ENCODE measurements around the gene TNFSF9. TPM values are rescaled to one million over a fixed set of nuclear protein-coding genes. Genes with fewer than 3 reads are reported as not detected.

The TNFSF9 gene
- 0.22 and 1.1 TPM in 2 replicates for total RNA-seq (2014; rRNA removed; shearing (Covaris generic))
- 0.29 and 0.58 TPM in 2 replicates for polyA plus RNA-seq (2016; fragmentation: Nextera tagmentation; extraction: Ambion mirVana)

GRCh38 chr19:6530386-6531162 is at the start of gene TNFSF9:
Gene TNFSF9, plus strand, starts transcription at chr19:6531026. Its CDS starts 11 bp downstream, at chr19:6531037.
- no peaks in the 10 kb centered on the region for H3F3A ChIP-seq (ENCODE audit: insufficient read depth)
- H3K9me2 ChIP-seq (ENCODE audit: insufficient read depth), result no peaks in the 10 kb centered on the region
- H3K27ac ChIP-seq, result peak within 1 kb of the TSS; percentile 72
- 1 to 3% methylated on average over 33 to 44 of the region's 44 CpGs for WGBS, 2 experiments (ENCODE audit: low coverage in 1 of 2, low lambda C conversion rate in 2 of 2, missing lambda C conversion rate in 2 of 2)
- H3K79me2 ChIP-seq (ENCODE audit: insufficient read depth), result no peaks in the 10 kb centered on the region
- no peak for TF ChIP-seq EZH2phosphoT487 (IDR thresholded peaks at IDR 0.05; ENCODE audit: insufficient read depth, low read depth)
- TF ChIP-seq EZH2 (IDR thresholded peaks at IDR 0.05; ENCODE audit: insufficient read depth, poor library complexity, severe bottlenecking), result no peak
- peak; percentile 91 for DNase-seq
- H3K9ac ChIP-seq, result peak within 1 kb of the TSS; percentile 93
- no peaks in the 10 kb centered on the region for H3K9me3 ChIP-seq (ENCODE audit: low read depth)
- H3K4me3 ChIP-seq, result peak within 1 kb of the TSS; percentile 94
- H3K4me1 ChIP-seq (ENCODE audit: insufficient read depth), result peaks cover 4% of the 10 kb centered on the region
- peak within 1 kb of the TSS; percentile 99 for H2AFZ ChIP-seq
- H3K4me2 ChIP-seq (ENCODE audit: unreplicated experiment), result peak within 1 kb of the TSS; percentile 90
- no peaks in the 10 kb centered on the region for H3K36me3 ChIP-seq (ENCODE audit: low read depth)
- H4K20me1 ChIP-seq (ENCODE audit: insufficient read depth), result no peaks in the 10 kb centered on the region
- in situ Hi-C loops (cut with MboI), result no loop called here
- H3K27me3 ChIP-seq (replicated peaks; ENCODE audit: insufficient read depth), result peaks cover 9% of the 10 kb centered on the region

GRCh38 chr19:6481541-6482342 is 49.1 kb upstream of the TNFSF9 start, which contains the start of gene DENND1C:
Gene DENND1C, minus strand, starts transcription at chr19:6481787. Its CDS starts 92 bp downstream, at chr19:6481695.
- in situ Hi-C loops (cut with MboI), result no loop called here
- no peak within 1 kb of the TSS for H2AFZ ChIP-seq

DNA sequence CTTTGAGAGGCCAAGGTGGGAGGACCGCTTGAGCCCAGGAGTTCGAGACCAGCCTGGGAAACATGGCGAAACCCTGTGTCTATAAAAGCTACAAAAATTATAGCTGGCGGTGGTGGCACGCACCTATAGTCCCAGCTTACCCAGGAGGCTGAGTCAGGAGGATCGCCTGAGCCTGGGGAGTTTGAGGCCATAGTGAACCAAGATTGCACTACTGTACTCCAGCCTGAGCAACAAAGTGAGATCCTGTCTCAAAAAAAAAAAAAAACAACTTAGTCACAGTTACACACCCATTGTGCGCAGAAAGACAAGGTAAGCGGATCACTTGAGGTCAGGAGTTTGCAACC is 48.5 kb upstream of the TNFSF9 start:
- H3K9me3 ChIP-seq (ENCODE audit: low read depth), result no peaks in the 10 kb centered on the region
- H2AFZ ChIP-seq, result no peak overlapping the region
- 94 to 96% methylated on average over 8 of the region's 8 CpGs for WGBS, 2 experiments (ENCODE audit: low coverage in 1 of 2, low lambda C conversion rate in 2 of 2, missing lambda C conversion rate in 2 of 2)
- TF ChIP-seq EZH2phosphoT487 (IDR thresholded peaks at IDR 0.05; ENCODE audit: insufficient read depth, low read depth), result no peak
- no peaks in the 10 kb centered on the region for H3K4me1 ChIP-seq (ENCODE audit: insufficient read depth)
- H3K27ac ChIP-seq, result no peak overlapping the region
- no peaks in the 10 kb centered on the region for H3K36me3 ChIP-seq (ENCODE audit: low read depth)
- in situ Hi-C loops (cut with MboI), result no loop called here
- no peak for DNase-seq
- no peak overlapping the region for H3K4me3 ChIP-seq
- no peak overlapping the region for H3K4me2 ChIP-seq (ENCODE audit: unreplicated experiment)
- H3K9ac ChIP-seq, result no peak overlapping the region
- no peaks in the 10 kb centered on the region for H3F3A ChIP-seq (ENCODE audit: insufficient read depth)
- no peaks in the 10 kb centered on the region for H3K27me3 ChIP-seq (replicated peaks; ENCODE audit: insufficient read depth)
- H3K79me2 ChIP-seq (ENCODE audit: insufficient read depth), result no peaks in the 10 kb centered on the region
- no peaks in the 10 kb centered on the region for H3K9me2 ChIP-seq (ENCODE audit: insufficient read depth)
- H4K20me1 ChIP-seq (ENCODE audit: insufficient read depth), result no peaks in the 10 kb centered on the region

More at GRCh38 chr19:6481541-6482342, 49.1 kb upstream of the TNFSF9 start, which contains the start of gene DENND1C:
- H3K9ac ChIP-seq, result no peak within 1 kb of the TSS
- H3K27ac ChIP-seq, result no peak within 1 kb of the TSS
- no peaks in the 10 kb centered on the region for H3K27me3 ChIP-seq (replicated peaks; ENCODE audit: insufficient read depth)
- no peak within 1 kb of the TSS for H3K4me2 ChIP-seq (ENCODE audit: unreplicated experiment)
- no peaks in the 10 kb centered on the region for H3K9me2 ChIP-seq (ENCODE audit: insufficient read depth)
- DNase-seq, result peak; percentile 48
- WGBS, 2 experiments (ENCODE audit: low coverage in 1 of 2, low lambda C conversion rate in 2 of 2, missing lambda C conversion rate in 2 of 2), result 42 to 43% methylated on average over 23 of the region's 24 CpGs
- no peaks in the 10 kb centered on the region for H3K4me1 ChIP-seq (ENCODE audit: insufficient read depth)
- no peaks in the 10 kb centered on the region for H4K20me1 ChIP-seq (ENCODE audit: insufficient read depth)
- no peaks in the 10 kb centered on the region for H3K79me2 ChIP-seq (ENCODE audit: insufficient read depth)
- H3K4me3 ChIP-seq, result no peak within 1 kb of the TSS
- TF ChIP-seq EZH2 (IDR thresholded peaks at IDR 0.05; ENCODE audit: insufficient read depth, poor library complexity, severe bottlenecking), result no peak
- no peak for TF ChIP-seq EZH2phosphoT487 (IDR thresholded peaks at IDR 0.05; ENCODE audit: insufficient read depth, low read depth)
- no peaks in the 10 kb centered on the region for H3K9me3 ChIP-seq (ENCODE audit: low read depth)
- no peaks in the 10 kb centered on the region for H3K36me3 ChIP-seq (ENCODE audit: low read depth)
- no peaks in the 10 kb centered on the region for H3F3A ChIP-seq (ENCODE audit: insufficient read depth)

GRCh38 chr19:6483235-6483634 is 47.6 kb upstream of the TNFSF9 start:
- H3F3A ChIP-seq (ENCODE audit: insufficient read depth), result no peaks in the 10 kb centered on the region
- H3K36me3 ChIP-seq (ENCODE audit: low read depth), result no peaks in the 10 kb centered on the region
- H3K9ac ChIP-seq, result no peak overlapping the region
- H3K4me1 ChIP-seq (ENCODE audit: insufficient read depth), result no peaks in the 10 kb centered on the region
- in situ Hi-C loops (cut with MboI), result no loop called here
- no peaks in the 10 kb centered on the region for H4K20me1 ChIP-seq (ENCODE audit: insufficient read depth)
- no peak overlapping the region for H3K4me3 ChIP-seq
- DNase-seq, result no peak
- no peaks in the 10 kb centered on the region for H3K27me3 ChIP-seq (replicated peaks; ENCODE audit: insufficient read depth)
- no peaks in the 10 kb centered on the region for H3K79me2 ChIP-seq (ENCODE audit: insufficient read depth)
- no peak overlapping the region for H2AFZ ChIP-seq
- TF ChIP-seq EZH2phosphoT487 (IDR thresholded peaks at IDR 0.05; ENCODE audit: insufficient read depth, low read depth), result no peak
- WGBS, 2 experiments (ENCODE audit: low coverage in 1 of 2, low lambda C conversion rate in 2 of 2, missing lambda C conversion rate in 2 of 2), result 0 to 2% methylated on average over 3 of the region's 3 CpGs
- no peaks in the 10 kb centered on the region for H3K9me2 ChIP-seq (ENCODE audit: insufficient read depth)
- no peak overlapping the region for H3K4me2 ChIP-seq (ENCODE audit: unreplicated experiment)
- H3K9me3 ChIP-seq (ENCODE audit: low read depth), result no peaks in the 10 kb centered on the region
- no peak overlapping the region for H3K27ac ChIP-seq

Measured in GM23248 (cell line).